ENCODE measurements around the gene PLCL2. TPM values are rescaled to one million over a fixed set of nuclear protein-coding genes. Genes with fewer than 3 reads are reported as not detected.

The PLCL2 gene
- total RNA-seq, 1 donor from 2014 or later, result 12.1 TPM

GRCh38 chr3:16890597-16891333 lies 6.0 kb downstream of the PLCL2 start:
- no peak for DNase-seq (ENCODE audit: low read depth, low spot score)

- DNase-seq (ENCODE audit: low read depth, low spot score), result no peak
Observed at GRCh38 chr3:16893618-16894200, 9.0 kb downstream of the PLCL2 start.

GRCh38 chr3:16896094-16896627 lies 11.4 kb downstream of the PLCL2 start:
- DNase-seq (ENCODE audit: low read depth, low spot score), result no peak

- DNase-seq (ENCODE audit: low read depth, low spot score), result no peak
Observed at GRCh38 chr3:16896820-16897219, 12.1 kb downstream of the PLCL2 start.

GRCh38 chr3:16897254-16897926 lies 12.6 kb downstream of the PLCL2 start:
- no peak for DNase-seq (ENCODE audit: low read depth, low spot score)

GRCh38 chr3:16898595-16899395 lies 14.0 kb downstream of the PLCL2 start:
- no peak for DNase-seq (ENCODE audit: low read depth, low spot score)

DNA sequence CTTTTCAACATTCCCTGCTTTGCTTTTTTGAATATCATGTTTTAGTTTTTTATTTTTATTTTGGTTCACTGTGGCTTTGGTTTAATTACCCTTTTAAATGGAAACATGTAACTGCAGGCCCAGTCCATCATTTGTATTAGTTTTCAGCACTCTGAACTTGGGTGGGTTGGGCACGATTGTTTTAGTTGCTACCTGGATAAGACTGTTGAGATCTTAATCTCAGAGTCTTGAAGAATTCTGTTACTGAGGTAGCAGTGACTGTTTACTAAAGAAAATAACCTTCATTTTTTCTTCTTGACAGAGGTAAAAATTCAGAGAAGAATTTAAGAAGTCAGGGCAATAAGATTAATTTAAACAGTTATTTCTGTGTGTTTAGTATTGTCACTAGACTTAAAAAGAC lies 15.2 kb downstream of the PLCL2 start:
- DNase-seq (ENCODE audit: low read depth, low spot score), result no peak

DNA sequence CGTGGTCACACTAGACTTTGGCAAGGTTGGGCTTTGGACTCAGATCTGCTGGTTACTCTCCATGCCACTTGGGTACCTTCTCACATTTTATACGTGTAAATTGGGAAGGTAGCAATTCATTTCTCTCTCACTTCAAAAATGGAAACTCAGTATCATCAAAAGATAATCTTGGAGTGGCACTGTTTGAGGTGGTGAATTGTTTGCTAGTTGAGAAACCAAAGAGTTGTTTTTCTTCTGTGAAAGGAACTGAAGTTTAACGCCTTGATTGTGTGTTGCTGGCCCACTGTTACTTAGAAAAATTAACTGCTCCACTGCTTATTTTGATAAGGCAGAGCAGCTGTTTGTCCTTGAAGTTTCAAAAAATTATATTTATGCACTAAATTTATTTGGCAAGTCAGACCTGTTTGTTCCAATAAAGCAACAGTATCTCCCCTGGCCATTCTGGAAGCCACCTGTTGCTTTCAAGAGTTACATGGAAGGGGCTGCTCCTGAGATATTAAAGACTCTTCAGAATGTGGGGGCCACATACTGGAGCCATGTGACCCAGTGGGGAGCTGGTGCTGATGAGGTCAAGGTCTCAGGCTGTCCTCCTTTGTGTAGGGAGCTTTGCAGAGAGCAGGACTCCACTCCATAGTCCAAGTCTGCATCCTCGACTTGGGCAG lies 16.2 kb downstream of the PLCL2 start:
- DNase-seq (ENCODE audit: low read depth, low spot score), result no peak

- DNase-seq (ENCODE audit: low read depth, low spot score), result no peak
Observed at GRCh38 chr3:16904423-16905417, 20.0 kb downstream of the PLCL2 start.

GRCh38 chr3:16905704-16906103 lies 20.9 kb downstream of the PLCL2 start:
- no peak for DNase-seq (ENCODE audit: low read depth, low spot score)

DNA sequence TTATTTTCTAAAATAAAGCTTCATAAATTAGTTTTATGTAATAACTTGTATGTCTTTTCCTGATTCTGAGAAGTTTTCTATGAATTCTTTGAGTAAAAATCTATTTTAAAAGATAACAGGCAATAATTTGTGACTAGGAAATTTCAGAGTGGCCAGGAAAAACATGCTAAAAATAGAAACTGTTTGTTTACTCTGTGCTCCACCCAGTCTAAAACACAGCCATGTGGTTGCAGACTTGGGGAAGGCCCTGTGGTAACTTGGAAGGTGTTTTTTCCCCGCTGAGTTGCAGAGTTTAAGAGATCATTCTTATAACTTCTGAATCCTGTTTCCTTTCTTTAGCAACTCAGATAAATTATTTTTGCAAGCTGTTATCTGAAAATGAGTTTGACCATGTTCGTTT lies 21.9 kb downstream of the PLCL2 start:
- no peak for DNase-seq (ENCODE audit: low read depth, low spot score)

DNA sequence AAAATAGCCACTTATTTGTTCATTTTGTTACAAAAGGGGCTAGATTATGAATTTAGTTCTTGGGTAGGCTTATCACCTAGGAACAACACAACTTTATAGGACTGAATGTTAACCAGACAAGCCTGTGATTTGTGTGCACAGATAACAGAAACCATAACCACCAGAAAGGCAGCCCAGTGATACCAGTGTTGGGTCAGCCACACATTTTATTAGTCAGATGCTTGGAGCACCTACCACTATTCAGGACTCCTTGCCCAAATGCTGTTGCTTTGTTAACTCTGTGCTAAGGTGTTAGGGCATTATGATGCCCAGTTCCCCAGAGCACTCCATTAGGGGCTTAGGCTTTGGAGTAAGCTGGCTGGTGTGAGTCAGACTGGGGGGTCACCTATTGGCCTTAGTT lies 22.5 kb downstream of the PLCL2 start:
- DNase-seq (ENCODE audit: low read depth, low spot score), result no peak

DNA sequence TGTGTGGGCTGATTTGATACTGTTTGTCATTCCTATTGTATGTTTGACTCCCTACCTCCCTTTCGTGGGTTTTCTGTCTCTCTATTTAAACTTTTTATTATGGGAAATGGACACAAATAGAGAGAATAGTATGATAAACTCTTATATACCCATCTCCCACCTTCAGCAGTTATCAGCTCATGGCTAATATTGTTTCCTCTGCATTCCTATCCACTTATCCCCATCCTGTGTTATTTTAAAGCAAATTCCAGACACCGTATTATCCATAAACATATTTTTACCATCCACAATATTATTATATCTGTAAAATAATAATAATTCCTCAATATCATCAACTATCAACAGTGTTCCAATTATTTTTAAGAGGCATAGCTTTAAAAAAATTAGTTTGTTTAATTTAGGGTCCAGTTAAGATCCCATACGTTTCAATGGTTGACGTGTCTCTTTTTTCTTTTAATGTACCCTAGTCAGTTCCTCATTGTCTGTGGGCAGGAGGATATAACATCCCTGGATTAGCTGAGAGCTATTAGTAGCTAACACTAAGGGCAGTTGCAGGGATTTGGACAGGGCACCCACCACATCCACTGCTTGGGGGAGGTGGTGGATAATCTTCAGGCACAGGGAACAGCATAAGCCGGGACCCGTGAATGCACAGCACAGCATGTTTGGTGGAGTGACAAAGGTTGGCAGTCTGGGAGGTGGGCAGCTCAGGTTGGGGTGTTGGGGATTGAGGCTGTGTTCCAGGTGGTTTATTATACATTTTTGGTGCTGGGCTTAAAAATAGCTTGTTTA lies 23.5 kb downstream of the PLCL2 start:
- DNase-seq (ENCODE audit: low read depth, low spot score), result no peak

- no peak for DNase-seq (ENCODE audit: low read depth, low spot score)
Observed at GRCh38 chr3:16908896-16909295, 24.1 kb downstream of the PLCL2 start.

DNA sequence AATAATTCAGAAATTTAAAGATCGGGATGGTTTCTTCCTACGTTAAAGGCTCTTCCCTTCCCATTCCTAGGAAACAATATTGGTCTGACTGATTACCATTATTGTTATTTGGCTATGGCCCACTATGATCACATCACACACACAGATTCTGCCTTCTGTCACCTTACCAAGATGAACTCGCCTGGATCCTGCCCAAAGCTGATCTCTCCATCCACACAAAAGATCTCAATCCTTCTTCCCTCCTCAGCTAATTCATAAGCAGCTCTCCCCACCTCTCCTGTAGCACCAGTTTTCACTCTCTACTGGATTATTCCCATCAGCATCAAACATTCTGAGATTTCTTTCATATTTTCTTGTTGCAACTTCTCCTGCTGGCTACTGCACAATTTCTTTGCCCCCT lies 25.0 kb downstream of the PLCL2 start:
- no peak for DNase-seq (ENCODE audit: low read depth, low spot score)

- no peak for DNase-seq (ENCODE audit: low read depth, low spot score)
Observed at GRCh38 chr3:16910207-16910606, 25.5 kb downstream of the PLCL2 start.

DNA sequence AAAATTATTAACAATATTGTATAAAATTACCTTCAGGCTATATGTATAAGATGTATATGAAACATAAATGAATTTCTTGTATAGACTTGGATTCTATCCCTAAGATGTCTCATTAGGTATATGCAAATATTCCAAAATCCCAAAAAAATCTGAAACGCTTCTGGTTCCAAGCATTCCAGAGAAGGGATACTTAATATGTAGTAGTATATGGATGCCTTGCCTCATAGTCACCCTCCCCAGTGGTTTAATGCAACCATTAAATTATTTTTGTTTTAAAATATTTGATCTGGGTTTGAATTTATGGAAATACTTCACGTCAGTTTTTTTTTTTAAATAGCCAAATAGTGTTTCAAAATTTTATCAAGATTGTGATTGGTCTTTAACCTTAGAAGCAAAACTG lies 27.2 kb downstream of the PLCL2 start:
- no peak for DNase-seq (ENCODE audit: low read depth, low spot score)

GRCh38 chr3:16912400-16913263 lies 27.9 kb downstream of the PLCL2 start:
- DNase-seq (ENCODE audit: low read depth, low spot score), result no peak

Measured in pulmonary artery endothelial cell (primary cell).